Body of pancreas (tissue), 4 donors: ENCODE data around the gene HNRNPH2.

ENCODE experiments used
- CTCF ChIP-seq, 7 experiments: fragments of 450-650 bp in 4 of 7; fragments of 200-600 bp in 3 of 7; sonication (generic) in 3 of 7; IDR thresholded peaks; one replicate each; pipeline ENCODE4 v1.5.1; 2016 to 2019; ENCODE audit warnings: antibody characterized with exemption in 7 of 7
- POLR2A ChIP-seq, 3 donors: fragments of 450-650 bp; IDR thresholded peaks; one replicate each; pipeline ENCODE4 v1.6.1; 2016; ENCODE audit warnings: antibody characterized with exemption in 3 of 3, mild to moderate bottlenecking in 2 of 3

- TF ChIP-seq CTCF (IDR thresholded peaks at IDR 0.05) (no peak), POLR2A (IDR thresholded peaks at IDR 0.05) (no peak)
These were observed 14.3 kb upstream of the HNRNPH2 start for GRCh38 chrX:101393530-101394305.
